ENCODE data around the gene RAPGEF4. TPM values are rescaled to one million over a fixed set of nuclear protein-coding genes. Genes with fewer than 3 reads are reported as not detected.

RAPGEF4 gene
- total RNA-seq, 1 experiment from 2014 or later: 1.4 TPM

DNA sequence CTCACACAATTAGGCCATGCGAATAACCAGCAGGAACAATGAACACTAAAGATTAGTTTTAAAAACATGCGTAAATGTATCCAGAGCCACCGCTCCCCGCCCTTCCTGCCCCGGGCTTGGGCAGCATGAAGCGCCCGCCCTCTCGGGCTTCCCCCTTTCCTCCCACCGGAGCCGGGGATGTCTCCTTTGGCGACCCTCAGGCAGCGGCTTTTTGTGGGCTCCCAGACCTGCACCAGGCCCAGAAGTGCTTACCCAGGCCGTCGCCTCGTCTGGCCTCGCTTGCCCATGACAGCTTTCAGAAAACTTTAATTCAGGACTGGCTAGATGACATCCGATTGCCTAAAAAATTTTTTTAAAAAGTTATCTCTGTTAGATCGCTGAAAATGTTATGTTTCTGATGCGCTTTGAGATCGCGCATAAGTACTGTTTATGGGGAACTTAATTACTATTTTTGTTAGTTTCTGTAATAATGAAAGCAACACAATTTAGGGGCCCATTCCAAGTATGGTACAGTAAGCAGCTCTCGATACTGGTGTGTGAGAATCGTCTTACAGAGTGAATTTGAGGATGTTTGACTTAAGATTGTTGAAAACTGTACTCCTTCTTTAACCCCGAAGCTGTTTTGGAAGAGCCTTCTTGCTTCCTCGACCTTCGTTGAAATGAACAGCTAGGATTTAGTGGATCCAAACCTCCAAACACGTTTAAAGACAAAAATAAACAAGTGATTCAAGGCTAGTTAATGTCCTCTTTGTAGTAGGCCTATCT is 341.1 kb downstream of the RAPGEF4 start:
- no CpG with 5 or more reads among the region's 27 CpGs for WGBS (ENCODE audit: extremely low coverage, insufficient read length, low lambda C conversion rate)
- peaks cover 10% of the 10 kb centered on the region for H3K27me3 Mint-ChIP-seq (ENCODE audit: low read depth)
- Histone ChIP-seq H4K20me1 (ENCODE audit: control insufficient read depth, insufficient read depth, insufficient read length) (no peaks in the 10 kb centered on the region), H2AK5ac (ENCODE audit: insufficient read length, low read length) (no peak overlapping the region), H4K8ac (replicated peaks; ENCODE audit: insufficient read length, low read depth, low read length) (no peak overlapping the region), H2AFZ (ENCODE audit: low read length) (peak overlapping the region; percentile 57), H3K9ac (ENCODE audit: extremely low read depth, insufficient read length, low read length) (peak overlapping the region; percentile 93), H4K91ac (ENCODE audit: insufficient read length, low read depth, low read length) (no peak overlapping the region), H3K27ac (ENCODE audit: insufficient read length, low read depth, low read length) (no peak overlapping the region), H3K18ac (ENCODE audit: insufficient read length, low read depth, low read length) (peak overlapping the region; percentile 93), H3K4ac (ENCODE audit: low read depth, low read length) (no peak overlapping the region), H3K23ac (ENCODE audit: insufficient read length, low read depth, low read length) (no peak overlapping the region), H2BK120ac (ENCODE audit: low read depth, low read length, poor library complexity, severe bottlenecking) (no peak overlapping the region), H2BK15ac (ENCODE audit: low read depth, low read length) (no peak overlapping the region), H3K79me1 (ENCODE audit: insufficient read depth, low read depth, low read length, poor library complexity, severe bottlenecking) (peaks cover 3% of the 10 kb centered on the region), H2BK5ac (ENCODE audit: insufficient read length, low read length) (no peak overlapping the region), H3K4me1 (ENCODE audit: insufficient read depth, low read length) (0 out of 2 replicates have a peak, but pooled peaks cover 2% of the 10 kb centered on the region), H2BK20ac (ENCODE audit: low read depth, low read length, poor library complexity, severe bottlenecking) (no peak overlapping the region), H3K23me2 (ENCODE audit: insufficient read length, low read depth, low read length, poor library complexity, severe bottlenecking) (peaks cover 7% of the 10 kb centered on the region), H3K79me2 (ENCODE audit: insufficient read depth, low read length) (0 out of 2 replicates have a peak, but pooled peaks cover 2% of the 10 kb centered on the region), H4K5ac (ENCODE audit: insufficient read length, low read depth, low read length) (no peak overlapping the region), H3K4me2 (ENCODE audit: insufficient read depth, insufficient read length, low read length) (peak overlapping the region; percentile 96), H3K9me3 (ENCODE audit: control insufficient read depth, low read depth, low read length) (no peaks in the 10 kb centered on the region), H3K56ac (ENCODE audit: insufficient read length, low read depth, low read length) (no peak overlapping the region), H3K27me3 (ENCODE audit: insufficient read depth, low read length) (no peaks in the 10 kb centered on the region), H3T11ph (ENCODE audit: low read length) (no peak overlapping the region), H3K14ac (ENCODE audit: insufficient read depth, low read length) (peak overlapping the region; percentile 97), H2BK12ac (ENCODE audit: insufficient read length, low read depth, low read length) (no peak overlapping the region)
- 0 out of 7 replicates have a peak, but pooled peaks cover 0 to 2% (median 0%) of the 10 kb centered on the region in 3 experiments for H3K36me3 Mint-ChIP-seq (ENCODE audit: insufficient read depth in 1 of 3, low read depth in 3 of 3)
- H3K9me3 Mint-ChIP-seq: no peaks in the 10 kb centered on the region; a peak in 1 of 5 replicates
- TF ChIP-seq, protein P1, sequence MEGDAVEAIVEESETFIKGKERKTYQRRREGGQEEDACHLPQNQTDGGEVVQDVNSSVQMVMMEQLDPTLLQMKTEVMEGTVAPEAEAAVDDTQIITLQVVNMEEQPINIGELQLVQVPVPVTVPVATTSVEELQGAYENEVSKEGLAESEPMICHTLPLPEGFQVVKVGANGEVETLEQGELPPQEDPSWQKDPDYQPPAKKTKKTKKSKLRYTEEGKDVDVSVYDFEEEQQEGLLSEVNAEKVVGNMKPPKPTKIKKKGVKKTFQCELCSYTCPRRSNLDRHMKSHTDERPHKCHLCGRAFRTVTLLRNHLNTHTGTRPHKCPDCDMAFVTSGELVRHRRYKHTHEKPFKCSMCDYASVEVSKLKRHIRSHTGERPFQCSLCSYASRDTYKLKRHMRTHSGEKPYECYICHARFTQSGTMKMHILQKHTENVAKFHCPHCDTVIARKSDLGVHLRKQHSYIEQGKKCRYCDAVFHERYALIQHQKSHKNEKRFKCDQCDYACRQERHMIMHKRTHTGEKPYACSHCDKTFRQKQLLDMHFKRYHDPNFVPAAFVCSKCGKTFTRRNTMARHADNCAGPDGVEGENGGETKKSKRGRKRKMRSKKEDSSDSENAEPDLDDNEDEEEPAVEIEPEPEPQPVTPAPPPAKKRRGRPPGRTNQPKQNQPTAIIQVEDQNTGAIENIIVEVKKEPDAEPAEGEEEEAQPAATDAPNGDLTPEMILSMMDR (conservative IDR thresholded peaks at IDR 0.05): no peak
- H3K4me3 Mint-ChIP-seq: peak overlapping the region; percentile 80 to 90
- 0 out of 7 replicates have a peak overlapping the region, but pooled peaks of 1 of the 3 experiments have one; percentile 27 for H3K27ac Mint-ChIP-seq
- no peak for DNase-seq
- H3K4me1 Mint-ChIP-seq: peaks cover 13 to 16% of the 10 kb centered on the region in 2 experiments
